ENCODE measurements around the gene POU2AF1.

- TF ChIP-seq, protein P1, sequence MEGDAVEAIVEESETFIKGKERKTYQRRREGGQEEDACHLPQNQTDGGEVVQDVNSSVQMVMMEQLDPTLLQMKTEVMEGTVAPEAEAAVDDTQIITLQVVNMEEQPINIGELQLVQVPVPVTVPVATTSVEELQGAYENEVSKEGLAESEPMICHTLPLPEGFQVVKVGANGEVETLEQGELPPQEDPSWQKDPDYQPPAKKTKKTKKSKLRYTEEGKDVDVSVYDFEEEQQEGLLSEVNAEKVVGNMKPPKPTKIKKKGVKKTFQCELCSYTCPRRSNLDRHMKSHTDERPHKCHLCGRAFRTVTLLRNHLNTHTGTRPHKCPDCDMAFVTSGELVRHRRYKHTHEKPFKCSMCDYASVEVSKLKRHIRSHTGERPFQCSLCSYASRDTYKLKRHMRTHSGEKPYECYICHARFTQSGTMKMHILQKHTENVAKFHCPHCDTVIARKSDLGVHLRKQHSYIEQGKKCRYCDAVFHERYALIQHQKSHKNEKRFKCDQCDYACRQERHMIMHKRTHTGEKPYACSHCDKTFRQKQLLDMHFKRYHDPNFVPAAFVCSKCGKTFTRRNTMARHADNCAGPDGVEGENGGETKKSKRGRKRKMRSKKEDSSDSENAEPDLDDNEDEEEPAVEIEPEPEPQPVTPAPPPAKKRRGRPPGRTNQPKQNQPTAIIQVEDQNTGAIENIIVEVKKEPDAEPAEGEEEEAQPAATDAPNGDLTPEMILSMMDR (IDR thresholded peaks at IDR 0.05): no peak
- TF ChIP-seq BHLHE40 (IDR thresholded peaks at IDR 0.05; ENCODE audit: low read depth, low read length) (no peak), POLR2A (IDR thresholded peaks at IDR 0.05; ENCODE audit: low read length) (no peak)
- TF ChIP-seq, protein P2, sequence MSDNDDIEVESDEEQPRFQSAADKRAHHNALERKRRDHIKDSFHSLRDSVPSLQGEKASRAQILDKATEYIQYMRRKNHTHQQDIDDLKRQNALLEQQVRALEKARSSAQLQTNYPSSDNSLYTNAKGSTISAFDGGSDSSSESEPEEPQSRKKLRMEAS (IDR thresholded peaks at IDR 0.05): no peak
Measured at GRCh38 chr11:111334532-111335502, 44.3 kb downstream of the POU2AF1 start.
